GM12878 (cell line): ENCODE measurements around the gene OR1C1. TPM values are rescaled to one million over a fixed set of nuclear protein-coding genes. Genes with fewer than 3 reads are reported as not detected.

ENCODE experiments used
- ATAC-seq: fragments of 200-7000 bp; cut with Tn5 transposase; 3 replicates; pipeline ENCODE4 v1.9.1; 2020; ENCODE audit warnings: mild to moderate bottlenecking, moderate library complexity
- BruUV-seq: library from RNA; stranded (reverse); fragments of 400-500 nt; replicated peaks from 2 replicates; lab custom pipeline; 2021; lab: Mats Ljungman, UMichigan
- CTCF ChIA-PET: fragments of 300-600 bp; sonication (Branson Sonifier 250); formaldehyde crosslinking; extraction: SDS; loops from one replicate; lab custom pipeline; 2021; ENCODE audit warnings: inconsistent platforms; lab: Yijun Ruan, JAX
- POLR2A ChIA-PET: fragments of 350-600 bp; formaldehyde crosslinking; extraction: SDS; loops from one replicate; lab custom pipeline; 2021; ENCODE audit warnings: inconsistent platforms; lab: Charles Lee
- RAD21 ChIA-PET: fragments of 300-600 bp; sonication (Branson Sonifier 250); formaldehyde crosslinking; loops from one replicate; lab custom pipeline; 2023; ENCODE audit warnings: antibody characterized with exemption; ENCODE audit not compliant: unreplicated experiment; lab: Charles Lee
- SMC1A ChIA-PET: fragments of 300-600 bp; sonication (Branson Sonifier 250); formaldehyde crosslinking; loops from one replicate; lab custom pipeline; 2023; ENCODE audit not compliant: unreplicated experiment, uncharacterized antibody; lab: Charles Lee
- DNase-seq: peaks from one replicate; pipeline ENCODE4 v3.0.0-alpha.2; 2011; ENCODE audit warnings: low read depth, low spot score
- FAIRE-seq: peaks from 3 replicates; lab custom pipeline; 2011; peaks lifted over from hg19 to GRCh38; lab: Jason Lieb, UNC
- H2AFZ ChIP-seq: 2 replicates; pipeline ENCODE4 v1.6.0; 2011; ENCODE audit warnings: low read depth, low read length, control low read depth; ENCODE audit not compliant: control insufficient read depth
- H3K27ac ChIP-seq: 2 replicates; pipeline ENCODE4 v1.5.1; 2011; ENCODE audit warnings: control low read depth; ENCODE audit not compliant: control insufficient read depth, insufficient read depth
- H3K27me3 ChIP-seq, 2 experiments: replicated peaks in 1 of 2; 2 replicates each; pipeline versions ENCODE4 v1.6.0 to v1.6.1; 2011; ENCODE audit warnings: low read length in 1 of 2; ENCODE audit not compliant: control insufficient read depth in 2 of 2, insufficient read depth in 2 of 2
- H3K36me3 ChIP-seq, 2 experiments: 2 replicates each; pipeline ENCODE4 v1.5.1; 2011; ENCODE audit warnings: low read length in 1 of 2; ENCODE audit not compliant: control insufficient read depth in 2 of 2, insufficient read depth in 2 of 2
- H3K4me1 ChIP-seq: 2 replicates; pipeline ENCODE4 v1.6.1; 2011; ENCODE audit warnings: mild to moderate bottlenecking, low read length, moderate library complexity, mixed read lengths; ENCODE audit not compliant: control insufficient read depth, insufficient read depth
- H3K4me2 ChIP-seq: 2 replicates; pipeline ENCODE4 v1.6.0; 2011; ENCODE audit warnings: control low read depth; ENCODE audit not compliant: control insufficient read depth, insufficient read depth
- H3K4me3 ChIP-seq: fragments of 200-600 bp; sonication (generic); 2 replicates; pipeline ENCODE4 v1.5.1; 2016
- H3K79me2 ChIP-seq: 2 replicates; pipeline ENCODE4 v1.6.0; 2011; ENCODE audit warnings: low read length; ENCODE audit not compliant: control insufficient read depth, insufficient read depth
- H3K9ac ChIP-seq: 2 replicates; pipeline ENCODE4 v1.8.0; 2011; ENCODE audit warnings: low read length, control low read depth, mixed read lengths; ENCODE audit not compliant: control insufficient read depth, insufficient read depth
- H3K9me3 ChIP-seq: replicated peaks from 3 replicates; pipeline ENCODE4 v1.5.1; 2011; ENCODE audit warnings: mild to moderate bottlenecking, low read length; ENCODE audit not compliant: control insufficient read depth, insufficient read depth
- H4K20me1 ChIP-seq: 2 replicates; pipeline ENCODE4 v1.6.0; 2011; ENCODE audit not compliant: control insufficient read depth, insufficient read depth
- ASH2L ChIP-seq: fragments of 300-600, 200-600 bp; sonication (generic); IDR thresholded peaks from 2 replicates; pipeline ENCODE4 v1.6.1; 2017; ENCODE audit warnings: low read depth, mild to moderate bottlenecking, borderline replicate concordance
- CEBPB ChIP-seq, 2 experiments: fragments of 150-350 bp in 1 of 2; IDR thresholded peaks; 2 replicates each; pipeline ENCODE4 v1.6.1; 2012 to 2014; ENCODE audit warnings: low read depth in 2 of 2, low read length in 2 of 2, borderline replicate concordance in 1 of 2, inconsistent platforms in 1 of 2
- SREBF1 ChIP-seq: IDR thresholded peaks from 2 replicates; pipeline ENCODE4 v1.6.1; 2012; ENCODE audit warnings: mild to moderate bottlenecking, low read length
- SRF ChIP-seq, 2 experiments: IDR thresholded peaks; 2 replicates each; pipeline ENCODE4 v1.6.1; 2011; ENCODE audit warnings: low read depth in 2 of 2, low read length in 2 of 2, mild to moderate bottlenecking in 1 of 2, moderate library complexity in 1 of 2
- STAT1 ChIP-seq: fragments of 450-650 bp; conservative IDR thresholded peaks from 2 replicates; pipeline ENCODE4 v1.6.1; 2014; ENCODE audit warnings: antibody characterized with exemption, mild to moderate bottlenecking
- ZNF217 ChIP-seq: fragments of 450-650 bp; IDR thresholded peaks from 2 replicates; pipeline ENCODE4 v1.6.1; 2017; ENCODE audit warnings: antibody characterized with exemption, mild to moderate bottlenecking
- WGBS: methylation state at CpG from one replicate; pipeline ENCODE4 v1.1.6; 2016; ENCODE audit warnings: low lambda C conversion rate; ENCODE audit not compliant: insufficient replicate concordance, insufficient coverage; ENCODE audit errors: missing lambda C conversion rate; 5-methylcytosine and 5-hydroxymethylcytosine counted together
- in situ Hi-C: fragments of 300-500 bp; cut with MboI; formaldehyde crosslinking; loops from 9 replicates; pipeline ENCODE4 v1.14.3; 2018; ENCODE audit warnings: mixed read lengths
- intact Hi-C: fragments of 100-400 bp; cut with micrococcal nuclease; formaldehyde crosslinking; loops from one replicate; pipeline ENCODE4 v1.14.2; 2022; ENCODE audit not compliant: unreplicated experiment
- polyA plus RNA-seq, 11 experiments: library from polyadenylated mRNA; depleted of rRNA in 4 of 11; unstranded in 6 of 11; stranded (reverse) in 5 of 11; fragments of >200 nt; fragmentation: Nextera tagmentation in 4 of 11; fragmentation: Illumina TruSeq in 1 of 11; extraction: Ambion mirVana in 4 of 11; extraction: Trizol in 1 of 11; gene quantifications; 1 replicate in 1 of 11; 2 replicates in 10 of 11; pipeline versions ENCODE4 v1.2.1 to v1.2.3, GENCODE V29; 2011 to 2016; ENCODE audit warnings: inconsistent platforms in 2 of 11, missing spikeins in 2 of 11, low read depth in 1 of 11
- total RNA-seq, 4 experiments: library from RNA; depleted of rRNA in 3 of 4; stranded (reverse); fragments of >200 nt in 3 of 4; fragmentation: Illumina TruSeq in 1 of 4; extraction: Trizol in 1 of 4; gene quantifications; 2 replicates each; pipeline versions ENCODE4 v1.2.1 to v1.2.3, GENCODE V29; 2013 to 2021
- TF ChIP-seq, protein P1 (sequence below): fragments of 450-650 bp; IDR thresholded peaks from 2 replicates; pipeline ENCODE4 v1.6.1; 2018; ENCODE audit warnings: borderline replicate concordance, mild to moderate bottlenecking; ENCODE audit not compliant: partially characterized antibody
- TF ChIP-seq, protein P2 (sequence below): fragments of 450-650 bp; IDR thresholded peaks from 2 replicates; pipeline ENCODE4 v1.6.1; 2017; ENCODE audit warnings: mild to moderate bottlenecking, low read depth, inconsistent platforms; ENCODE audit not compliant: poor library complexity, severe bottlenecking
- TF ChIP-seq, protein P3 (sequence below): fragments of 450-650 bp; IDR thresholded peaks from 2 replicates; pipeline ENCODE4 v1.6.1; 2017; ENCODE audit warnings: mild to moderate bottlenecking, moderate library complexity
- TF ChIP-seq, protein P4 (sequence below): fragments of 450-650 bp; IDR thresholded peaks from 2 replicates; pipeline ENCODE4 v1.6.1; 2017; ENCODE audit warnings: borderline replicate concordance

The OR1C1 gene
- total and polyA plus RNA-seq, 10 of the 15 experiments (the other 5 are each of a cell fraction or from before 2014, with no cell fraction given) = not detected

DNA sequence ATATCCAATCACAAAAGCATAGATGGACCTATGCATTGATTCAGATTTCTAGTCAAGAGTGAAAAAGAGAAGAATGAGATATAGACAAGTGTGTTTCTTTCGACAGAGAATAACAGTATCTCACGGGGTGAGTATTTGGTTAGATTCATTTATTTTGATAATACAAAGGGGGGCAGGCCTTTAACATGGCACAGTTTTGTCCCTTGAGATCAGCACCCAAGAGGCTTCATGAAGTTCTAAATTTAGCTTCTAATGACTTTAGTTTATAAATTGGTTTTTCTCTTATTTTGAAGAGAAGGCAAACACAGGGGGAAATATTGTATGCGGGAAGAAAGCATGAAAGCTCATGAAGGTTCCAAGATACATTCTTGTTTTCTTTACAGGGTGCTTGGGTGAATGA lies at the start of gene OR1C1 (continued):
- TF ChIP-seq, protein P1, sequence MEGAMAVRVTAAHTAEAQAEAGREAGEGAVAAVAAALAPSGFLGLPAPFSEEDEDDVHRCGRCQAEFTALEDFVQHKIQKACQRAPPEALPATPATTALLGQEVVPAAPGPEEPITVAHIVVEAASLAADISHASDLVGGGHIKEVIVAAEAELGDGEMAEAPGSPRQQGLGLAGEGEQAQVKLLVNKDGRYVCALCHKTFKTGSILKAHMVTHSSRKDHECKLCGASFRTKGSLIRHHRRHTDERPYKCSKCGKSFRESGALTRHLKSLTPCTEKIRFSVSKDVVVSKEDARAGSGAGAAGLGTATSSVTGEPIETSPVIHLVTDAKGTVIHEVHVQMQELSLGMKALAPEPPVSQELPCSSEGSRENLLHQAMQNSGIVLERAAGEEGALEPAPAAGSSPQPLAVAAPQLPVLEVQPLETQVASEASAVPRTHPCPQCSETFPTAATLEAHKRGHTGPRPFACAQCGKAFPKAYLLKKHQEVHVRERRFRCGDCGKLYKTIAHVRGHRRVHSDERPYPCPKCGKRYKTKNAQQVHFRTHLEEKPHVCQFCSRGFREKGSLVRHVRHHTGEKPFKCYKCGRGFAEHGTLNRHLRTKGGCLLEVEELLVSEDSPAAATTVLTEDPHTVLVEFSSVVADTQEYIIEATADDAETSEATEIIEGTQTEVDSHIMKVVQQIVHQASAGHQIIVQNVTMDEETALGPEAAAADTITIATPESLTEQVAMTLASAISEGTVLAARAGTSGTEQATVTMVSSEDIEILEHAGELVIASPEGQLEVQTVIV = no peak
- TF ChIP-seq SREBF1 = no peak
- TF ChIP-seq, protein P2, sequence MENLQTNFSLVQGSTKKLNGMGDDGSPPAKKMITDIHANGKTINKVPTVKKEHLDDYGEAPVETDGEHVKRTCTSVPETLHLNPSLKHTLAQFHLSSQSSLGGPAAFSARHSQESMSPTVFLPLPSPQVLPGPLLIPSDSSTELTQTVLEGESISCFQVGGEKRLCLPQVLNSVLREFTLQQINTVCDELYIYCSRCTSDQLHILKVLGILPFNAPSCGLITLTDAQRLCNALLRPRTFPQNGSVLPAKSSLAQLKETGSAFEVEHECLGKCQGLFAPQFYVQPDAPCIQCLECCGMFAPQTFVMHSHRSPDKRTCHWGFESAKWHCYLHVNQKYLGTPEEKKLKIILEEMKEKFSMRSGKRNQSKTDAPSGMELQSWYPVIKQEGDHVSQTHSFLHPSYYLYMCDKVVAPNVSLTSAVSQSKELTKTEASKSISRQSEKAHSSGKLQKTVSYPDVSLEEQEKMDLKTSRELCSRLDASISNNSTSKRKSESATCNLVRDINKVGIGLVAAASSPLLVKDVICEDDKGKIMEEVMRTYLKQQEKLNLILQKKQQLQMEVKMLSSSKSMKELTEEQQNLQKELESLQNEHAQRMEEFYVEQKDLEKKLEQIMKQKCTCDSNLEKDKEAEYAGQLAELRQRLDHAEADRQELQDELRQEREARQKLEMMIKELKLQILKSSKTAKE = no peak
- TF ChIP-seq, all 136 proteins: peak for 0

- BruUV-seq = no TSS peak
- Histone ChIP-seq H3K27ac (no peak overlapping the region), H2AFZ (no peak overlapping the region), H3K27me3 (no peaks in the 10 kb centered on the region), H4K20me1 (no peaks in the 10 kb centered on the region), H3K9me3 (no peaks in the 10 kb centered on the region), H3K9ac (no peak overlapping the region), H3K36me3 (no peaks in the 10 kb centered on the region), H3K4me2 (no peak overlapping the region), H3K79me2 (no peaks in the 10 kb centered on the region), H3K4me3 (no peak overlapping the region), H3K4me1 (no peaks in the 10 kb centered on the region)
- 0% methylated on average over 2 of the region's 2 CpGs for WGBS
- ChIA-PET SMC1A (no interaction called here), POLR2A (no interaction called here), RAD21 (no interaction called here), CTCF (no interaction called here)
- in situ Hi-C loops (no loop called here), intact Hi-C loops (no loop called here)
- no peak for ATAC-seq
- DNase-seq = no peak
- FAIRE-seq = no peak
- TF ChIP-seq CEBPB (IDR thresholded peaks at IDR 0.05; ENCODE audit: borderline replicate concordance in 1 of 2, low read depth in 2 of 2, low read length in 2 of 2) (no peak), ASH2L (no peak), SRF (IDR thresholded peaks at IDR 0.05; ENCODE audit: low read depth in 2 of 2, low read length in 2 of 2) (no peak), STAT1 (no peak), ZNF217 (no peak)
- TF ChIP-seq, protein P3, sequence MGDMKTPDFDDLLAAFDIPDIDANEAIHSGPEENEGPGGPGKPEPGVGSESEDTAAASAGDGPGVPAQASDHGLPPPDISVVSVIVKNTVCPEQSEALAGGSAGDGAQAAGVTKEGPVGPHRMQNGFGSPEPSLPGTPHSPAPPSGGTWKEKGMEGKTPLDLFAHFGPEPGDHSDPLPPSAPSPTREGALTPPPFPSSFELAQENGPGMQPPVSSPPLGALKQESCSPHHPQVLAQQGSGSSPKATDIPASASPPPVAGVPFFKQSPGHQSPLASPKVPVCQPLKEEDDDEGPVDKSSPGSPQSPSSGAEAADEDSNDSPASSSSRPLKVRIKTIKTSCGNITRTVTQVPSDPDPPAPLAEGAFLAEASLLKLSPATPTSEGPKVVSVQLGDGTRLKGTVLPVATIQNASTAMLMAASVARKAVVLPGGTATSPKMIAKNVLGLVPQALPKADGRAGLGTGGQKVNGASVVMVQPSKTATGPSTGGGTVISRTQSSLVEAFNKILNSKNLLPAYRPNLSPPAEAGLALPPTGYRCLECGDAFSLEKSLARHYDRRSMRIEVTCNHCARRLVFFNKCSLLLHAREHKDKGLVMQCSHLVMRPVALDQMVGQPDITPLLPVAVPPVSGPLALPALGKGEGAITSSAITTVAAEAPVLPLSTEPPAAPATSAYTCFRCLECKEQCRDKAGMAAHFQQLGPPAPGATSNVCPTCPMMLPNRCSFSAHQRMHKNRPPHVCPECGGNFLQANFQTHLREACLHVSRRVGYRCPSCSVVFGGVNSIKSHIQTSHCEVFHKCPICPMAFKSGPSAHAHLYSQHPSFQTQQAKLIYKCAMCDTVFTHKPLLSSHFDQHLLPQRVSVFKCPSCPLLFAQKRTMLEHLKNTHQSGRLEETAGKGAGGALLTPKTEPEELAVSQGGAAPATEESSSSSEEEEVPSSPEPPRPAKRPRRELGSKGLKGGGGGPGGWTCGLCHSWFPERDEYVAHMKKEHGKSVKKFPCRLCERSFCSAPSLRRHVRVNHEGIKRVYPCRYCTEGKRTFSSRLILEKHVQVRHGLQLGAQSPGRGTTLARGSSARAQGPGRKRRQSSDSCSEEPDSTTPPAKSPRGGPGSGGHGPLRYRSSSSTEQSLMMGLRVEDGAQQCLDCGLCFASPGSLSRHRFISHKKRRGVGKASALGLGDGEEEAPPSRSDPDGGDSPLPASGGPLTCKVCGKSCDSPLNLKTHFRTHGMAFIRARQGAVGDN = no peak
- TF ChIP-seq, protein P4, sequence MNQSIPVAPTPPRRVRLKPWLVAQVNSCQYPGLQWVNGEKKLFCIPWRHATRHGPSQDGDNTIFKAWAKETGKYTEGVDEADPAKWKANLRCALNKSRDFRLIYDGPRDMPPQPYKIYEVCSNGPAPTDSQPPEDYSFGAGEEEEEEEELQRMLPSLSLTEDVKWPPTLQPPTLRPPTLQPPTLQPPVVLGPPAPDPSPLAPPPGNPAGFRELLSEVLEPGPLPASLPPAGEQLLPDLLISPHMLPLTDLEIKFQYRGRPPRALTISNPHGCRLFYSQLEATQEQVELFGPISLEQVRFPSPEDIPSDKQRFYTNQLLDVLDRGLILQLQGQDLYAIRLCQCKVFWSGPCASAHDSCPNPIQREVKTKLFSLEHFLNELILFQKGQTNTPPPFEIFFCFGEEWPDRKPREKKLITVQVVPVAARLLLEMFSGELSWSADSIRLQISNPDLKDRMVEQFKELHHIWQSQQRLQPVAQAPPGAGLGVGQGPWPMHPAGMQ = no peak
Observed at GRCh38 chr1:247797518-247797917, 37.2 kb upstream of the OR1C1 start.
